H9 (cell line): ENCODE results near the gene DNAH1. TPM values are rescaled to one million over a fixed set of nuclear protein-coding genes. Genes with fewer than 3 reads are reported as not detected.

ENCODE experiments used
- DNase-seq: peaks from one replicate; pipeline ENCODE4 v3.0.0-alpha.2; 2017
- H2AFZ ChIP-seq: one replicate; pipeline ENCODE4 v1.6.1; 2013; ENCODE audit warnings: mild to moderate bottlenecking, low read length, control low read depth, moderate library complexity
- H2AK5ac ChIP-seq: 2 replicates; pipeline ENCODE4 v1.6.1; 2013; ENCODE audit warnings: low read length, control low read depth, mixed read lengths; ENCODE audit not compliant: insufficient read length
- H2BK120ac ChIP-seq: one replicate; pipeline ENCODE4 v1.6.1; 2013; ENCODE audit warnings: low read depth, mild to moderate bottlenecking, low read length, control low read depth, inconsistent platforms; ENCODE audit not compliant: poor library complexity, severe bottlenecking
- H2BK12ac ChIP-seq: 2 replicates; pipeline ENCODE4 v1.6.1; 2013; ENCODE audit warnings: low read length, control low read depth, mixed read lengths, low read depth; ENCODE audit not compliant: insufficient read length
- H2BK15ac ChIP-seq: 2 replicates; pipeline ENCODE4 v1.6.1; 2013; ENCODE audit warnings: low read depth, low read length, control low read depth
- H2BK20ac ChIP-seq: one replicate; pipeline ENCODE4 v1.6.1; 2013; ENCODE audit warnings: low read depth, mild to moderate bottlenecking, low read length, control low read depth, inconsistent platforms; ENCODE audit not compliant: poor library complexity, severe bottlenecking
- H2BK5ac ChIP-seq: 2 replicates; pipeline ENCODE4 v1.6.1; 2013; ENCODE audit warnings: low read length, control low read depth, mixed read lengths; ENCODE audit not compliant: insufficient read length
- H3K14ac ChIP-seq: 2 replicates; pipeline ENCODE4 v1.6.1; 2013; ENCODE audit warnings: low read length, control low read depth; ENCODE audit not compliant: insufficient read depth
- H3K18ac ChIP-seq: 2 replicates; pipeline ENCODE4 v1.6.1; 2013; ENCODE audit warnings: low read depth, mild to moderate bottlenecking, mixed read lengths, low read length, control low read depth; ENCODE audit not compliant: insufficient read length
- H3K23ac ChIP-seq: 2 replicates; pipeline ENCODE4 v1.6.1; 2013; ENCODE audit warnings: low read length, control low read depth, mixed read lengths, low read depth; ENCODE audit not compliant: insufficient read length
- H3K23me2 ChIP-seq: 2 replicates; pipeline ENCODE4 v1.6.1; 2013; ENCODE audit warnings: low read depth, mild to moderate bottlenecking, mixed read lengths, low read length, control low read depth; ENCODE audit not compliant: insufficient read length, poor library complexity, severe bottlenecking
- H3K27ac ChIP-seq: 2 replicates; pipeline ENCODE4 v1.5.1; 2013; ENCODE audit warnings: low read length, control low read depth, mixed read lengths, low read depth; ENCODE audit not compliant: insufficient read length
- H3K27me3 ChIP-seq: 2 replicates; pipeline ENCODE4 v1.6.1; 2013; ENCODE audit warnings: low read length, control low read depth, inconsistent platforms; ENCODE audit not compliant: insufficient read depth
- H3K4ac ChIP-seq: 2 replicates; pipeline ENCODE4 v1.6.1; 2013; ENCODE audit warnings: low read depth, mild to moderate bottlenecking, control low read depth, inconsistent platforms, low read length, moderate library complexity
- H3K4me1 ChIP-seq: 2 replicates; pipeline ENCODE4 v1.6.1; 2013; ENCODE audit warnings: low read length, control low read depth, inconsistent platforms; ENCODE audit not compliant: insufficient read depth
- H3K4me2 ChIP-seq: 2 replicates; pipeline ENCODE4 v1.6.1; 2013; ENCODE audit warnings: low read length, control low read depth, mixed read lengths; ENCODE audit not compliant: insufficient read length, insufficient read depth
- H3K56ac ChIP-seq: 2 replicates; pipeline ENCODE4 v1.6.1; 2013; ENCODE audit warnings: low read depth, mild to moderate bottlenecking, mixed read lengths, low read length, control low read depth; ENCODE audit not compliant: insufficient read length
- H3K79me1 ChIP-seq: 2 replicates; pipeline ENCODE4 v1.6.1; 2013; ENCODE audit warnings: low read depth, mild to moderate bottlenecking, moderate library complexity, low read length, control low read depth, inconsistent platforms; ENCODE audit not compliant: insufficient read depth, poor library complexity, severe bottlenecking
- H3K79me2 ChIP-seq: 2 replicates; pipeline ENCODE4 v1.6.1; 2013; ENCODE audit warnings: low read length, control low read depth, inconsistent platforms; ENCODE audit not compliant: insufficient read depth
- H3K9ac ChIP-seq: 2 replicates; pipeline ENCODE4 v1.6.1; 2013; ENCODE audit warnings: low read length, control low read depth, mixed read lengths; ENCODE audit not compliant: insufficient read length; ENCODE audit errors: extremely low read depth
- H3K9me3 ChIP-seq: one replicate; pipeline ENCODE4 v1.6.1; 2013; ENCODE audit warnings: low read depth, low read length, inconsistent platforms; ENCODE audit not compliant: control insufficient read depth
- H3T11ph ChIP-seq: one replicate; pipeline ENCODE4 v1.6.1; 2013; ENCODE audit warnings: mild to moderate bottlenecking, low read length, control low read depth, inconsistent platforms
- H4K20me1 ChIP-seq: one replicate; pipeline ENCODE4 v1.6.1; 2013; ENCODE audit not compliant: control insufficient read depth, insufficient read length, insufficient read depth
- H4K5ac ChIP-seq: 2 replicates; pipeline ENCODE4 v1.6.1; 2013; ENCODE audit warnings: low read depth, mild to moderate bottlenecking, mixed read lengths, low read length, control low read depth; ENCODE audit not compliant: insufficient read length
- H4K8ac ChIP-seq: replicated peaks from 2 replicates; pipeline ENCODE4 v1.6.1; 2013; ENCODE audit warnings: low read length, control low read depth, mixed read lengths, low read depth; ENCODE audit not compliant: insufficient read length
- H4K91ac ChIP-seq: 2 replicates; pipeline ENCODE4 v1.6.1; 2013; ENCODE audit warnings: low read depth, mild to moderate bottlenecking, moderate library complexity, mixed read lengths, low read length, control low read depth; ENCODE audit not compliant: insufficient read length
- H3K27ac Mint-ChIP-seq, 3 experiments: 2 replicates in 2 of 3; 3 replicates in 1 of 3; pipeline ENCODE4 v1.8.0; 2020 to 2021; ENCODE audit warnings: mixed read lengths in 3 of 3, mild to moderate bottlenecking in 1 of 3, moderate library complexity in 1 of 3
- H3K27me3 Mint-ChIP-seq: 2 replicates; pipeline ENCODE4 v1.8.0; 2021; ENCODE audit warnings: low read depth, mild to moderate bottlenecking, moderate library complexity, mixed read lengths
- H3K36me3 Mint-ChIP-seq, 3 experiments: 2 replicates in 2 of 3; 3 replicates in 1 of 3; pipeline ENCODE4 v1.8.0; 2020 to 2021; ENCODE audit warnings: low read depth in 3 of 3, mixed read lengths in 3 of 3; ENCODE audit not compliant: insufficient read depth in 1 of 3
- H3K4me1 Mint-ChIP-seq, 2 experiments: 2 replicates each; pipeline ENCODE4 v1.8.0; 2020; ENCODE audit warnings: mixed read lengths in 2 of 2
- H3K4me3 Mint-ChIP-seq, 2 experiments: 2 replicates in 1 of 2; 3 replicates in 1 of 2; pipeline ENCODE4 v1.8.0; 2020 to 2021; ENCODE audit warnings: mild to moderate bottlenecking in 2 of 2, mixed read lengths in 2 of 2, moderate library complexity in 1 of 2
- H3K9me3 Mint-ChIP-seq, 2 experiments: 2 replicates in 1 of 2; 3 replicates in 1 of 2; pipeline ENCODE4 v1.8.0; 2020; ENCODE audit warnings: mild to moderate bottlenecking in 2 of 2, mixed read lengths in 2 of 2, moderate library complexity in 1 of 2
- CTCF ChIP-seq: fragments of 200-600 bp; sonication (generic); conservative IDR thresholded peaks from 3 replicates; pipeline ENCODE4 v1.8.0; 2021; ENCODE audit warnings: antibody characterized with exemption, mild to moderate bottlenecking
- WGBS: extraction: QIAGEN DNeasy Blood & Tissue Kit; methylation state at CpG from one replicate; pipeline ENCODE4 v1.1.7; 2013; ENCODE audit warnings: missing lambda C conversion rate, low lambda C conversion rate, mixed read lengths; ENCODE audit not compliant: insufficient read length; ENCODE audit errors: extremely low coverage; 5-methylcytosine and 5-hydroxymethylcytosine counted together
- total RNA-seq: library from RNA; stranded (reverse); gene quantifications from 2 replicates; pipeline ENCODE4 v1.2.1, GENCODE V29; 2021

DNAH1 gene
- total RNA-seq, 1 experiment from 2014 or later, result 2.0 TPM

- H4K91ac ChIP-seq, result no peak overlapping the region
- WGBS, result no CpG with 5 or more reads among the region's 13 CpGs
- no peak overlapping the region for H4K5ac ChIP-seq
- Mint-ChIP-seq H3K4me1 (peaks cover 21 to 24% of the 10 kb centered on the region in 2 experiments), H3K9me3 (no peaks in the 10 kb centered on the region), H3K36me3 (no peaks in the 10 kb centered on the region; a peak in 1 of 7 replicates), H3K4me3 (0 out of 5 replicates have a peak overlapping the region, but pooled peaks of 1 of the 2 experiments have one; percentile 5), H3K27ac (peak overlapping the region in 2 of 3 experiments; percentile 63 to 69; a peak in 3 of 7 replicates), H3K27me3 (peaks cover 6% of the 10 kb centered on the region)
- H2BK20ac ChIP-seq, result no peak overlapping the region
- H4K8ac ChIP-seq, result no peak overlapping the region
- no peak overlapping the region for H2AFZ ChIP-seq
- no peak overlapping the region for H3K4ac ChIP-seq
- H2BK5ac ChIP-seq, result no peak overlapping the region
- H3K27me3 ChIP-seq, result no peaks in the 10 kb centered on the region
- no peaks in the 10 kb centered on the region for H3K79me2 ChIP-seq
- no peak overlapping the region for H3K4me2 ChIP-seq
- H2BK120ac ChIP-seq, result no peak overlapping the region
- H3K79me1 ChIP-seq, result no peaks in the 10 kb centered on the region
- H3T11ph ChIP-seq, result no peak overlapping the region
- no peak overlapping the region for H2BK15ac ChIP-seq
- no peaks in the 10 kb centered on the region; the same call in 1 of the 2 replicates for H3K4me1 ChIP-seq
- H3K23me2 ChIP-seq, result no peaks in the 10 kb centered on the region
- peak overlapping the region; percentile 35 for H3K18ac ChIP-seq
- no peaks in the 10 kb centered on the region for H4K20me1 ChIP-seq
- no peak overlapping the region for H2AK5ac ChIP-seq
- no peak overlapping the region for H3K14ac ChIP-seq
- peak; percentile 88 for DNase-seq
- H3K9ac ChIP-seq, result peak overlapping the region; percentile 10
- peak; percentile 100 for TF ChIP-seq CTCF
- H2BK12ac ChIP-seq, result no peak overlapping the region
- H3K56ac ChIP-seq, result no peak overlapping the region
- H3K23ac ChIP-seq, result no peak overlapping the region
- no peaks in the 10 kb centered on the region for H3K9me3 ChIP-seq
- no peak overlapping the region for H3K27ac ChIP-seq
Observed at GRCh38 chr3:52446631-52447511, 130.8 kb downstream of the DNAH1 start.
